GM12872 (cell line): ENCODE data around the gene SNAPC3.

ENCODE experiments used
- CTCF ChIP-seq: IDR thresholded peaks from 3 replicates; pipeline ENCODE4 v1.5.1; 2011; ENCODE audit warnings: low read depth, mild to moderate bottlenecking, low read length, moderate library complexity; ENCODE audit not compliant: insufficient read depth

SNAPC3 gene

GRCh38 chr9:15422372-15423230, at the start of gene SNAPC3:
SNAPC3 (plus strand) TSS chr9:15422876; CDS start chr9:15422880, 4 bp downstream.
- TF ChIP-seq CTCF: no peak

GRCh38 chr9:15373881-15374280, 48.8 kb upstream of the SNAPC3 start:
- TF ChIP-seq CTCF: no peak

GRCh38 chr9:15374310-15374709, 48.4 kb upstream of the SNAPC3 start:
- TF ChIP-seq CTCF: no peak

- no peak for TF ChIP-seq CTCF
Measured at GRCh38 chr9:15374825-15375224, 47.9 kb upstream of the SNAPC3 start.

DNA sequence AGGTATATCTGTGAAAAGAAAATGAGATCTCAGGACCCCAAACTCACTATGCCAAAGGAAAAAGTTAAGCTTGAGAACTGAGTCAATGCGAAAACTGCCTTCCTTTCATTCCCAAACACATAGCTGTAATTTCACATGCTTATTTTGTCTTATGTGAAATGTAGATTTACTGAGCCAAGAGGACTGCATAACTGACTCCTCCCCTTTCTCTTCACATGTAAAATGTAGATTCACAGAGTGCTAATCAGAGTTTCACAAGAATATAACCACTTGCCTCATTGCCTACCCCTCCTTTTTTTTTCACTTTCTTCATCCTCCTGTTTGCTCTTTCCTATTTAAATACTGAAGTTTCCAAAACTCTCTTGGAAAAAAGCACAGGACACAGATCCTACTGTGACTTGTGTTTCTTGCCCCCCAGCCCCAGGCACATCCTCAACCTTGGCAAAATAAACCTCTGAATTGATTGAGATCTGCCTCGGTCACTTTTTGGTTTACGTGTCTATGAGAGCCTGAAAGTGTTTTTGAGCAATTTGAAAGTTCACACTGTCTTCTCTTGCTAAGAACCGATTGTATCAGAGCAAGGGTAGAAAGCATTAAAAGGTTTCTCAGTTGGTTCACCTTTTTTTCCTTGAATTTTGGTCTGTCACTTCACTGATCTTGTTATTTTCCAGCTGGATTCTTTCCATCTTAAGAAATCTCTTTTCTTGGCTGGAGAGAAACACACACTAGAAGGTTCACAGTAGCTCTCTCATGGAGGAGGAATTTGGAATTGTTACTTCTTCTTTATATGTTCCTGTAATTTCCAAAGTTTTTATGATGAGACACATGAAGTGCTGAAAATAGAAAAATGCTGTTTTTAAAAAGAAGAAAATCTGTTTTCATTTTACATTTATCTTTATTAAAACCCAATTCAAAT, 44.8 kb upstream of the SNAPC3 start:
- TF ChIP-seq CTCF: no peak

DNA sequence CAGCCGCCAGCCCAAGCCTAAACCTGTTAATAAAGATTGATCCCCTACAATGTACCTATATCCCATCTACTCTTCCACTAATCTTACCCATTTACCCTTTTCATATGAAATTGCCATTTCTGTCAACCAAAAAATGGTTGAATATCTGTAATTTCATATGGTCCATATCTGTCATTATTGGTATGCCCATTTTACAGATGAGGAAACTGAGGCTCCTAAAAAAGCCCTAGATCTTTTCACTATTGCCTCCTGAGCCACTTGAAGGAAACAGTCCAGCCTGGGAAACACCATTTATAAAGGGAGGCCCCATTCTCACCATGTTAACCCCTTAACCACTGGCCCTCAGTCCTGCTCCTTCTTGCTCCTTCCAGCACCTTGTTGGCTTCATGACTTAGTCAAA, 41.2 kb upstream of the SNAPC3 start:
- TF ChIP-seq CTCF: no peak

DNA sequence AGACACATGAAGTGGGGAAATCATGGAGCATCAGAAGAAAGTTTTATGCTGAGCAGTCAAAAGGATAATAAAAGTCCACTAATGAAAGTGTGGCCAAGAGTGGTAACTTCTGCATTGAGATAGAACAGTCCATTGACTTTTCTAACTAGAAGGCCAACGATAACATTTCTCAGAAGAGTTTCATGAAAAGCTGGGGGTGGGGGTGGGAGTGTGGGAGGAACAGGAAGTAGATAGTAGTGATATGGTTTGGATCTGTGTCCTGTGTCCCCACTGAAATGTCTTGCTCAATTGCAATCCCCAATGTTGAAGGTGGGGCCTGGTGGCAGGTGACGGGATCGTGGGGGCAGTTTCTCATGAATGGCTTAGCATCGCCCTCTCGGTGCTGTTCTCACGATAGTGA, 36.2 kb upstream of the SNAPC3 start:
- no peak for TF ChIP-seq CTCF
